ENCODE data around the gene ZNF827.

The ZNF827 gene

DNA sequence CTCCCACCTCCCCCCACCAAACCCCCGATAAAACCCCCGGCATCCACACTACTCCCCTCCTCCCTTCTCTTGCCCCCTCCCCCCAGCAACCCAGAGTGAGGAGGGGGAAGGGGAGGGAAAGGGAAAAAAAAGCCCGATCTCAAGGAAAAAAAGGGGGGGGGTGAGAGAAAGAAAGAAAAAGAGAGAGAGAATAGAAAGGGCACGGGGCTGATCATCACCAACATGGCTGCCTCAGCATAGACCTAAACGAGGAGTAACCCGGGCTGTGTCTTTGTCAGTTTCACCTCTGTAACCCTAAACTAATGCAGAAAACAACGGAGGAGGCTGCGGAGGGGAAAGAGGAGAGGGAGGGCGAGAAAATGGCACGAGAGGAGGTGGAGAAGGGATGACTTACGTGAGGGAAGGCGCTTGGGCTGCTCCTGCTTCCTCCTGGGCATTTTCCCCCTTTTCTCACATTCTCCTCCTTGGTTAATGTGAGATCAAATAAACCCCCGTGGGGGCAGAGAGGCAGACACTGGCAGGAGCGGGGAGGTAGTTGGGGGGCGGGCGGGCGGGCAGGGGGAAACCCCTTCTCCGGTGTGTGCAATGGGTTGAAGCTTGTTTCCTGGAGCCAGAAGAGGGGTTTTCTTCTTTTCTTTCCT is 532 bp downstream of the ZNF827 start:
- peak overlapping the region; percentile 94 for H3K27ac ChIP-seq
- TF ChIP-seq, protein P1, sequence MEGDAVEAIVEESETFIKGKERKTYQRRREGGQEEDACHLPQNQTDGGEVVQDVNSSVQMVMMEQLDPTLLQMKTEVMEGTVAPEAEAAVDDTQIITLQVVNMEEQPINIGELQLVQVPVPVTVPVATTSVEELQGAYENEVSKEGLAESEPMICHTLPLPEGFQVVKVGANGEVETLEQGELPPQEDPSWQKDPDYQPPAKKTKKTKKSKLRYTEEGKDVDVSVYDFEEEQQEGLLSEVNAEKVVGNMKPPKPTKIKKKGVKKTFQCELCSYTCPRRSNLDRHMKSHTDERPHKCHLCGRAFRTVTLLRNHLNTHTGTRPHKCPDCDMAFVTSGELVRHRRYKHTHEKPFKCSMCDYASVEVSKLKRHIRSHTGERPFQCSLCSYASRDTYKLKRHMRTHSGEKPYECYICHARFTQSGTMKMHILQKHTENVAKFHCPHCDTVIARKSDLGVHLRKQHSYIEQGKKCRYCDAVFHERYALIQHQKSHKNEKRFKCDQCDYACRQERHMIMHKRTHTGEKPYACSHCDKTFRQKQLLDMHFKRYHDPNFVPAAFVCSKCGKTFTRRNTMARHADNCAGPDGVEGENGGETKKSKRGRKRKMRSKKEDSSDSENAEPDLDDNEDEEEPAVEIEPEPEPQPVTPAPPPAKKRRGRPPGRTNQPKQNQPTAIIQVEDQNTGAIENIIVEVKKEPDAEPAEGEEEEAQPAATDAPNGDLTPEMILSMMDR (conservative IDR thresholded peaks at IDR 0.05) = no peak

DNA sequence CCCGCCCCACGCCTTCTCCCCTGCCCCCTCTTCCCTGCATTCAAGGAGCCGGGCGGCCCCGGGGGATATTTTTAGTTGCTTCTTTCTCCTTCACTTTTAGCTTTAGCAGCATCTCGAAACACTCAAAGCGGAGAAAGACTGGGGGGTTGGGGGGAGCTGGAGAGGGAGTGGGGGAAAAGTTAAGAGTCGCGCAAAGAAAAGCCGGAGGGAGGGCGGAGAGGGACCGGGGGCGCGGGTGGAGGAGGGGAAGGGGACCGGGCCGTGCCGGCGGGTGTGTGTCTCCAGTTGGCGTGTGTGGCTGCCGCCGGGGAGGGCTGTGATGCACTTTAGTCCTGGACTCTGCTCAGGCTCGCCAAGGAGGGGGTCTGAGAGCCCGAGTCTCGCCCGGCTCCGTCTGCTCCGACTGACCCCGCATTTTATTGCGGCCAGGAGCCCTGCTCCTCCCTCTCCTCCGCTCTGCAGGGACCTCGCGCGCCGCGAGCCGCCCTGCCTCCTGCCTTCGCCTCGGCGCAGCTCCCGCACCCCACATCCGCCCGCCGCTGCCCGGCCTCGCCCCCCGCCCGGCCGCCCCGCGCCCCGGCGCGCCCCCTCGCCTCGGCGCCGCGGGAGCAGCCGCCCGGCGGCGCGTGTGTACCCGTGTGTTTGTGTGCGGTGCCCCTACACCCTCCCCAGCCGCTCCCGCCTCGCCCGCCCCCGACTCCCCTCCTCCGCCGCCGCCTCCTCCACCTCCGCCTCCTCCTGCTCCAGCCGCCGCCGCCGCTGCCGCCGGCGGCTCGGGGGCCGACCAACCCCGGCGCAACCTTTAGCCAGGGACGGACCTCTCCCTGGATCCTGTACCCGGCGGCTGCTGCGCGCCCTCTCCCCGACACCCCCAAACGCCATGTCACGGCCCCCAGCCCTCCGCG is 1.4 kb downstream of the ZNF827 start:
- TF ChIP-seq, protein P1 (conservative IDR thresholded peaks at IDR 0.05) = no peak
- peak overlapping the region; percentile 94 for H3K27ac ChIP-seq

DNA sequence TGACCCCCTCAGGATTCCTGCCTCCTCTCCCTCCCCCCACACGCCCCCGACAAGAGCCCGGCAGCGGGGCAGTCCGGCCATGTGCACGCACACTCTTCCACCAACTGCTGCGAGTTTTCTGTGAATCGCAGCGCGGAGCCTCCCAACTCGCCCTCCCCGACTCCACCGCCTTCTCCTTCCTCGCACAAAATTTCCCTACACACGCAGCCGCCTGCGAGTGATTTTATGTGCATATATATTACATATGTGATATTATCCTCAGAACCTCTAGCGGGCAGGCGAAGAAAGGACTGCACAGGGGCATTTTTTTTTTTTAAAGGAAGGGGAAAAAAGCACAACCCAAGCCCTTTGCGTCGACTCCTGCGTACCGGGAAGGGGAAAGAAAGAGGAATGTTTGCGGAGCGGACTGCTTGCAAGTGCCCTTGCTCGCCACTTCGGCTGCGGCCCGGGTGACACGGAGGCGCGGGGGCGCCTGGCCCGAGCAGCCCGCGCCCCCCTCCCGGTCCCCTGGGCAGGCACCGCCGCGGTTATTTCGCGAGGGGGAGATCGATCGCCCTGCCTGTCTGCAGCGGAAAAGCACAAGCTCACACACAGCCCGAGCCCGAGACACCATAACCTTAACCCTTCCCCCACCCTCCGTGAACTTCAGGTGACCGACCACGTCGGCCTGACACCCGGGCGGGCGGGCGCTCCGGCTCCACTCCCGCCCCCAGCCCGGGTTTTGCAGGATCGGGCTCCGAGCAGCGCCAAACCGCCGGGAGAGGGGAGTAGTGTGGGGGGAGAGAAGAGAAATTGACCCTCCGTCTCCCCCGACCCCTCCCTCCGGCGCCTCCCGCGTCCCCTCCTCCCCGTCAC is 2.3 kb downstream of the ZNF827 start:
- TF ChIP-seq, protein P1 (conservative IDR thresholded peaks at IDR 0.05) = peak; percentile 22; the same call in 1 of the 2 replicates
- H3K27ac ChIP-seq = peak overlapping the region; percentile 94

DNA sequence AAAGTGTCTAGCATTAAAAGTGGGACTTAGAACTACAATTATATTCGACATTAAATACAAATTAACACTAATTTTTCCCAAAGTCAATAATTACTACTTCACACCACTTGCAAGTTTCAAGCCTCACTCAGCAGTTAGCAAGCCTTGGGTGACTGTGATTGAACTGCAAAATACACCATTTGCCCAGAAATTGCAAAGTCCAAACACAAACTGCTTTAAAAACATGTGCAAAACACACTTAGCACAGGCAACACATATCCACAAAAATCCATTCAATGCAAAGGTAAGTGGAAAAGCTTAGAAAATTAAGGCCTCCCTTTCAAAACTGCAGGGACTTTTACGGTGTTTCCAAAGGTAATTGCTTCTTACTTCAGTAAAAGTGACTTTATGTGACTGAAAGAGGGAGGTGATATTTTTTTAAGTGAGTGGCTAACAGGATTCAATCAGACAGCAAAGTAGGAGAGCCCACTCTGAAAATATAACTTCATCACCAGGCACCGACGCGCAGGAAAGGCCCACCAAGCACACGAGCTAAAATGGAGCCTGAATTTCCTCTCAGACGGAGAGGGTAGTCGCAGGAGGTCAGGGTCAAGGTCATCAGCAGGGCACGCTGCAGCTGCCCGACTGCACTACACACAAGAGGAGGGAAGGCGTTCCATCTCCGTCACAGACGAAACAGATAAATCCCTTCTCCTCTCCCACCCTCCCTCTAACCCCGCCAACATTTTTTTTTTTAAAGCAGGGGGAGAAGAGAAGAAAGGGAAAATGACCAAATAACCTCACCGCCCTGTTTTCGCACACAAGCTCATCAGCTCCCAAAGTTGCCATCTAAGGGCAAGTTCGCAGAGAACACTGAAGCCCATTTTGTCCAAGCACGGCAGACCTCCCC is 3.1 kb downstream of the ZNF827 start:
- H3K27ac ChIP-seq = peak overlapping the region; percentile 94
- TF ChIP-seq, protein P1 (conservative IDR thresholded peaks at IDR 0.05) = no peak

DNA sequence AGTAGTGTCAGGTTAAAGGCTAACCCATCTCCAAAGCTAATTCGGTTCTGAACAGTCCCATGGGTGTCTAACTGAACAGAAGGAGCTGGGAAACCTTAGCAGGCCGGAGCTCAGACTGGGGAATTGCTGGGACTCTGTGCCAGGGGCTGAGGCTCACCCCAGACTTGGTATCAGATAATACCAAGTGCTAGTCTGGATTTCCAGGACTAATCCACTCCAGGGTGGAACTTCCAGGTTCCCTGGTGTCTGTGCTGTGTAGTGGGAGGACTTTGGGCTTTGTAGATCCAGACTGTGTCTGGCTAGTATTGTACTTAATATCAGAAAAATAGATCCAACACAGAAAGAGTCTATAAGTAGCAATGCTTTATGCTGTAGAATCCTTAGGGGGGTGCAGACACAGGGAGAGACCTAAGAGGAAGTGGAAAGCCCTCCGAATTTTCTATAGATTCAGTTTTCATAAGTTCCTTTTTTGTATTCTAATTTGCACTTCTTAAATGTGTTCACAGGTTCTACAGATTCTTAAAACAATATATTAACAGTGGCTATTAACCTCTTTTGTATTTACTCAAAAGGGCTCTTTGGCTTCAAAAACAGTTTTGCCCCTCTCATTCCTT is 4.1 kb downstream of the ZNF827 start:
- H3K27ac ChIP-seq = no peak overlapping the region; the same call in 1 of the 2 replicates
- TF ChIP-seq, protein P1 (conservative IDR thresholded peaks at IDR 0.05) = no peak

DNA sequence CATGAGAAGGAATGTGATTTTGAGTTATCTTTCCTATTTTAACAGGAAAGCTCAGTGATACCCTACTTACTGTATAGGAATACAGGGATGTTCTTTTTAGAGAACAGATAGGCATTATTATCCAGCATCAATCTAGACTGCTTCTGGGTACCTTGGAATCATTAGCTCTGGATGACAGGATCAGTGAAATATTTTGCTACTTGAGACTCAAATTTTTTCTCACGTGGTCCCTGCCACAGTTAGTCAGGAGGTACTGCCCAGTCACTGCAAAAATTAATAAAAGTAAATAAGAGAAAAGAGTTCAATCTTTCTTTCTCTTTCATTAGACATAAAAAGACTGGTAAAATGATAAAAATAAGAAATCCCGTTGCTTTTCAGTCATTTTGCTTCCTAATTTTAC is 5.5 kb downstream of the ZNF827 start:
- no peak overlapping the region for H3K27ac ChIP-seq
- TF ChIP-seq, protein P1 (conservative IDR thresholded peaks at IDR 0.05) = no peak

Data from VCaP (cell line).